Mucosa of descending colon (tissue), 3 donors: ENCODE measurements around the gene TARBP1. TPM values are rescaled to one million over a fixed set of nuclear protein-coding genes. Genes with fewer than 3 reads are reported as not detected.

Source experiments
- ATAC-seq: fragments of 200-7000 bp; cut with Tn5 transposase; one replicate; pipeline ENCODE4 v1.9.1; 2020; ENCODE audit warnings: mild to moderate bottlenecking, moderate library complexity
- DNase-seq, 3 donors: peaks; one replicate each; pipeline ENCODE4 v3.0.0-alpha.2; 2020
- H3K36me3 ChIP-seq: fragments of 200-600 bp; one replicate; pipeline ENCODE4 v1.8.0; 2021; ENCODE audit warnings: low read depth, mild to moderate bottlenecking
- H3K4me1 ChIP-seq: fragments of 200-600 bp; one replicate; pipeline ENCODE4 v1.8.0; 2021; ENCODE audit warnings: low read depth, mild to moderate bottlenecking
- H3K4me3 ChIP-seq: fragments of 200-600 bp; one replicate; pipeline ENCODE4 v1.8.0; 2021; ENCODE audit warnings: mild to moderate bottlenecking
- H3K9me3 ChIP-seq: fragments of 200-600 bp; one replicate; pipeline ENCODE4 v1.8.0; 2021; ENCODE audit warnings: mild to moderate bottlenecking
- CTCF ChIP-seq: fragments of 200-600 bp; IDR thresholded peaks from one replicate; pipeline ENCODE4 v1.8.0; 2022; ENCODE audit warnings: antibody characterized with exemption, mild to moderate bottlenecking
- intact Hi-C, 2 donors: fragments of 100-400 bp; cut with DNase I in 1 of 2; cut with micrococcal nuclease in 1 of 2; formaldehyde crosslinking; loops; one replicate each; pipeline versions ENCODE4 v1.11.0 to v1.11.1; 2022; cut with DNase I, micrococcal nuclease
- total RNA-seq, 3 donors: library from RNA; stranded (reverse); fragmentation: NEBNext Ultra II Directional in 2 of 3; extraction: Animal tissue kit (Norgen Biotek cat#: 25700) in 2 of 3; gene quantifications; one replicate each; pipeline versions ENCODE4 v1.2.1 to v1.2.4, GENCODE V29; 2021 to 2023
- donor health status: DM: no; HTN: no; CAD: no; lungs with moderate emphysema.
- donor health status: DM: no; HTN: no; CAD: no.
- donor health status: DM: no; HTN: yes; CAD: no.

TARBP1 gene
- total RNA-seq, 3 donors from 2014 or later = 16.2 to 29.5 (median 23.5) TPM

GRCh38 chr1:234452406-234452965 is 26.5 kb downstream of the TARBP1 start:
- H3K9me3 ChIP-seq = no peaks in the 10 kb centered on the region
- TF ChIP-seq CTCF = no peak
- intact Hi-C loops = no loop called here
- H3K4me3 ChIP-seq = no peak overlapping the region
- peaks cover 3% of the 10 kb centered on the region for H3K36me3 ChIP-seq
- H3K4me1 ChIP-seq = no peaks in the 10 kb centered on the region
- DNase-seq (no peak), ATAC-seq (no peak)

- ATAC-seq (no peak), DNase-seq (no peak)
- Histone ChIP-seq H3K9me3 (no peaks in the 10 kb centered on the region), H3K4me3 (no peak overlapping the region), H3K4me1 (no peaks in the 10 kb centered on the region), H3K36me3 (no peaks in the 10 kb centered on the region)
- intact Hi-C loops = no loop called here
- no peak for TF ChIP-seq CTCF
These were observed 38.6 kb downstream of the TARBP1 start for GRCh38 chr1:234440348-234440747.

GRCh38 chr1:234438579-234438978 is 40.4 kb downstream of the TARBP1 start:
- no peaks in the 10 kb centered on the region for H3K4me1 ChIP-seq
- intact Hi-C loops = no loop called here
- no peaks in the 10 kb centered on the region for H3K9me3 ChIP-seq
- no peaks in the 10 kb centered on the region for H3K36me3 ChIP-seq
- ATAC-seq = no peak
- no peak for TF ChIP-seq CTCF
- no peak overlapping the region for H3K4me3 ChIP-seq
- no peak for DNase-seq

GRCh38 chr1:234437423-234438171 is 41.4 kb downstream of the TARBP1 start:
- intact Hi-C loops = no loop called here
- H3K9me3 ChIP-seq = no peaks in the 10 kb centered on the region
- no peak overlapping the region for H3K4me3 ChIP-seq
- no peak for TF ChIP-seq CTCF
- H3K36me3 ChIP-seq = no peaks in the 10 kb centered on the region
- ATAC-seq = no peak
- H3K4me1 ChIP-seq = no peaks in the 10 kb centered on the region
- DNase-seq = no peak

- TF ChIP-seq CTCF = no peak
- Histone ChIP-seq H3K36me3 (no peaks in the 10 kb centered on the region), H3K4me1 (no peaks in the 10 kb centered on the region), H3K4me3 (no peak overlapping the region), H3K9me3 (no peaks in the 10 kb centered on the region)
- ATAC-seq = no peak
- intact Hi-C loops = no loop called here
- DNase-seq = no peak
These were observed 43.4 kb downstream of the TARBP1 start for GRCh38 chr1:234435620-234436019.
